ENCODE results near the gene MED16.

Gene MED16, protein sequence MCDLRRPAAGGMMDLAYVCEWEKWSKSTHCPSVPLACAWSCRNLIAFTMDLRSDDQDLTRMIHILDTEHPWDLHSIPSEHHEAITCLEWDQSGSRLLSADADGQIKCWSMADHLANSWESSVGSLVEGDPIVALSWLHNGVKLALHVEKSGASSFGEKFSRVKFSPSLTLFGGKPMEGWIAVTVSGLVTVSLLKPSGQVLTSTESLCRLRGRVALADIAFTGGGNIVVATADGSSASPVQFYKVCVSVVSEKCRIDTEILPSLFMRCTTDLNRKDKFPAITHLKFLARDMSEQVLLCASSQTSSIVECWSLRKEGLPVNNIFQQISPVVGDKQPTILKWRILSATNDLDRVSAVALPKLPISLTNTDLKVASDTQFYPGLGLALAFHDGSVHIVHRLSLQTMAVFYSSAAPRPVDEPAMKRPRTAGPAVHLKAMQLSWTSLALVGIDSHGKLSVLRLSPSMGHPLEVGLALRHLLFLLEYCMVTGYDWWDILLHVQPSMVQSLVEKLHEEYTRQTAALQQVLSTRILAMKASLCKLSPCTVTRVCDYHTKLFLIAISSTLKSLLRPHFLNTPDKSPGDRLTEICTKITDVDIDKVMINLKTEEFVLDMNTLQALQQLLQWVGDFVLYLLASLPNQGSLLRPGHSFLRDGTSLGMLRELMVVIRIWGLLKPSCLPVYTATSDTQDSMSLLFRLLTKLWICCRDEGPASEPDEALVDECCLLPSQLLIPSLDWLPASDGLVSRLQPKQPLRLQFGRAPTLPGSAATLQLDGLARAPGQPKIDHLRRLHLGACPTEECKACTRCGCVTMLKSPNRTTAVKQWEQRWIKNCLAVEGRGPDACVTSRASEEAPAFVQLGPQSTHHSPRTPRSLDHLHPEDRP

DNA sequence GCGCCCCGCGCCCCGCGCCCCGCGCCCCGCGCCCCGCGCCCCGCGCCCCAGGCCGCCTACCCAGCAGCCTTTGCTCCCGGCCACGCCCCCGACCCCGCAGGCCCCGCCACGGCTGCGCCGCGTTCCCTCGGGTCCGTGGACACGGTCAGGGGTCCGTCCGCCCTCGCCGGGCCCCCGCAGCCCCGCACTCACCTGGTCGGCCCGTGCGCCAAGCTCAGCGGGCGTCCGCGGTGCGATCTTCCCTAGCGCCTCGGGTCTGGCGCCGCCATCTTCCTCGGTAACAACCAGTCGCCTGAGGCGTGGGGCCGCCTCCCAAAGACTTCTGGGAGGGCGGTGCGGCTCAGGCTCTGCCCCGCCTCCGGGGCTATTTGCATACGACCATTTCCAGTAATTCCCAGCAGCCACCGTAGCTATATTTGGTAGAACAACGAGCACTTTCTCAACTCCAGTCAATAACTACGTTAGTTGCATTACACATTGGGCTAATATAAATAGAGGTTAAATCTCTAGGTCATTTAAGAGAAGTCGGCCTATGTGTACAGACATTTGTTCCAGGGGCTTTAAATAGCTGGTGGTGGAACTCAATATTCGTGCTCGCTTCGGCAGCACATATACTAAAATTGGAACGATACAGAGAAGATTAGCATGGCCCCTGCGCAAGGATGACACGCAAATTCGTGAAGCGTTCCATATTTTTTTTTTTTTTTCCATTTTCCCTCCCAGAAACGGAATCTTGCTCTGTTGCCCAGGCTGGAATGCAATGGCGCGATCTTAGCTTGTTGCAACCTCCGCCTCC is at the start of gene MED16, which contains the start of gene RNU6-9:
Gene MED16 (minus strand): TSS at position 294 of the 796 bp plus-strand sequence. CDS start 2,056 bp downstream, outside the sequence.
Gene RNU6-9 (plus strand): TSS at position 591 of the 796 bp plus-strand sequence.
- peak; percentile 80 to 85 for DNase-seq

DNA sequence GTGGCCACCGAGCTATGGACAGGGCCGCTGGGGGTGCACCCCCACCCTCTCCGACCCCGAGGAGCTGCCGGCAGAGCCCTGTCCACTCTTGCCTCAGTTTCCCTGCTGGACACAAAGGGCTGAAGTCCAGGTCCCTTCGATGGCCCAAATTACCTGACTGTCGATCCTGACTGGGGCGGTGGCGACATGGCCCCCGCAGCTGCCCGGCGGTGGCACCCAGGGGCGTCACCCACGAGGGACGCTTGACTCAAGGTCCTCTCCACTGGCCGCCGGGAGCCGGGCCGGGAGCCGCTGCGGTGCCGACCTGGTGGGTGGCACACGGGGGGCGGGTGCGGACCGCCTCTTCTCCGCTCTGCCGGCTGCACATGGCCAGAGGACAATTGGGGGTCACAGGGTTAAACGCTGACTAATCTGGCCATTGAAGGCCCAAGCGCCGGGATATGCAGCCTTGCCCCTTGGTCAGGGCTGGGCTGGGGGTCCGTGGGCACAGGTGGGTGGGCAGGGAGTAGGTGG is 49.2 kb upstream of the MED16 start:
- DNase-seq, result no peak

DNA sequence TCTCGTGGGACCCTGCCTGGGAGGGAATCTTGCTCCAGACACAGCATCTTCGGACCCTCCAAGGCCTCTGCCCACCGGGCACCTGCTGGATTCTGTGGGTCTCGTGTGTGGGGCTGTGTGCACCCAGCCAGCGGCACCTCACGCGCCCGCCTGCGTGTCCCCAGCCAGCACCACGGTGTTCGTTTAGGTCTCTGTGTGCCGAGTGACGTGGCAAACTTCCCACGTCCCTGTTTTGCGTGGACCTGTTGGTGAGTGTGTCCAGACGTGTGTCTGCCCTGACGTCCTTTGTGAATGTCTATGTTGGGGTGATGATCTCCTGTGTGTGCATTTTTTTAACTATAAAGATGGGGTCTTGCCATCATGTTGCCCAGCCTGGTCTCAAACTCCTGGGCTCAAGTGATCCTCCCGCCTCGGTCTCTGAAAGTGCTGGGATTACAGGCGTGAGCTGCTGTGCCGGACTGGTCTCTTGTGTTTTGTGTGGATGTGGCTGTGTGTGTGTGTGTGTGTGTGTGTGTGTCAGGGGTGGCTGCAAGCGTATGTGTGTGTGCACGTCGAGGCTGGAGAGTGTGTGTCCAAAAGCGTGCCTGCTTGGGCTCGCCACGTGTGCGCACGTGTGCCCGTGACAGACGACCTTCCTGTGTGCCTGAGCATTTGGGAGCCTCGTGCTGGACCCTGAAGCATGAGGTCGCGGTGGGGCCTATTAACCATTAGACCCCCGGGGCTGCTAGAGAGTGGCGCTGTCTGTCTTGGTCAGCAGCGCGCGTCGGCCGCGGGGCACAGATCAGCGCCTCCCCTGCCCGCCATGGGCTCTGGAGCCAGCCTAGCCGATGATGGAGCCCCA is 48.5 kb upstream of the MED16 start:
- DNase-seq, result no peak

DNA sequence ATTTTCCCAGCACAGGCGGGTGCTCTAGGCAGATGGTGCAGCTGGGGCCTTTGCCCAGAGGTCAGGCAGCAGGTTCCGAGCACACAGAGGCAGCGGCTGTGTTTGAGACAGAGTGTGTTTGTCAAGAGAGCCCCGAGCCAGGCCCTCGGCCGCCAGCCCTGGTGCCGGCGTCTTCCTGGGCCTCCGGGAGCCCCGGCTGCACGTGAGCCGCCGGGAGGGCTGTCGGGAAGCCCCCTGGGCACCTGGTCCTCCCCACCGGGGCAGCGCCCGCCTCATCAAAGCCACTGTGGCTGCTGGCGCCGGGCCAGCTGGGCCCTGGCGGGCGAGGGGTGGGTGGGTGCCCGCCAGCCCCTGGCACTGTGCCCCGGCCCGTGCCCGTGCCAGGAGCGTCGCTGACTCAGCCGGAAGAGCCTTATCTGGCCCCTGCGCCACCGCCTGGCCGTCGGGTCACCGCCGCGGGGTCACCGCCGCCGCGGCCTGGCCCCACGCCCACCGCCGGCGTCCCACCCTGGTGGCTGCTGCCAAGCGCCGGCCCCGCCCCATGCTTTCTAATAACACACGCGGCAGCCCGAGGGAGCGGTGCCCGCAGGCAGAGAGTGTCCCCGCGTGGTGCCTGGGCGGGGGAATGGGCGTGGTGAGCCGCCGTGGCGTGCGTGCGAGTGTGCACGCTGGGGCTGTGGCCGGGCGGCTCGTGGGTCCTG is 47.8 kb upstream of the MED16 start:
- DNase-seq, result peak; percentile 41 to 53

DNA sequence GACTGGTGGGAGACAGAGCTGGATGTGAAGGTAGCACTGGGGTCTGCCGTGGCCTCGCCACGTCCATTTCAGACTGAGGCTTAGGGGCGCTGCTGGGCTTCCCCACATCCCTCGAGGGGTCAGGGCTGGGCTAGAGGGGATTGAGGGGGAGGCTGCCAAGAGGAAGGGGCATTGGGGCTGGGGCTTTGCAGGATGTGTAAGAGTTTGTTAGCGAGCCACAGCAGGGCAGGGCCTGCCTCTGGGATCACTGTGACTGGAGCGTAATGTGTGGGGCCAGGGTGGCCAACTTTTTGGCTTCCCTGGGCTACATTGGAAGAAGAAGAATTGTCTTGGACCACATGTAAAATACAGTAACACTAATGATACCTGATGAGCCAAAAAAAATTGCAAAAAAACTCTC is 46.9 kb upstream of the MED16 start:
- no peak for DNase-seq

DNA sequence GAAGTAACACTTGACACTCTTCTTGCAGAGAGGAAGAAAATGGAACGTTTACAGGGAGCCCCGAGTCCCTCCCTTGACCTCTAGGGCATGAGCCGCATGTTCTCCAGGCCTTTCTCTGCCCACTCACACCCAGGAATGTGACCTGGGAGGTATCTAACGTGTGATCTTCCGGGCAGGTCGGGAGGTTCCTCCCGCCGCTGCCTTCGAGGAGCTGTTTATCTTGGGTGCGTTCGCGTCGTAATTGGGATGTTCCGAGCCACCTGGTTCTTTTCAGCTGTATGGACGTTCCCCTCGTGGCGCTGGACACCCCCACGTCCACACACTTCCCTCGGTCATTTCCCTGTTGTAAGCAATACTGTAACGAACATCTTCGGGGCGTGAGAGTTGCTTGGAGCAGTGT is 46.5 kb upstream of the MED16 start:
- no peak for DNase-seq

DNA sequence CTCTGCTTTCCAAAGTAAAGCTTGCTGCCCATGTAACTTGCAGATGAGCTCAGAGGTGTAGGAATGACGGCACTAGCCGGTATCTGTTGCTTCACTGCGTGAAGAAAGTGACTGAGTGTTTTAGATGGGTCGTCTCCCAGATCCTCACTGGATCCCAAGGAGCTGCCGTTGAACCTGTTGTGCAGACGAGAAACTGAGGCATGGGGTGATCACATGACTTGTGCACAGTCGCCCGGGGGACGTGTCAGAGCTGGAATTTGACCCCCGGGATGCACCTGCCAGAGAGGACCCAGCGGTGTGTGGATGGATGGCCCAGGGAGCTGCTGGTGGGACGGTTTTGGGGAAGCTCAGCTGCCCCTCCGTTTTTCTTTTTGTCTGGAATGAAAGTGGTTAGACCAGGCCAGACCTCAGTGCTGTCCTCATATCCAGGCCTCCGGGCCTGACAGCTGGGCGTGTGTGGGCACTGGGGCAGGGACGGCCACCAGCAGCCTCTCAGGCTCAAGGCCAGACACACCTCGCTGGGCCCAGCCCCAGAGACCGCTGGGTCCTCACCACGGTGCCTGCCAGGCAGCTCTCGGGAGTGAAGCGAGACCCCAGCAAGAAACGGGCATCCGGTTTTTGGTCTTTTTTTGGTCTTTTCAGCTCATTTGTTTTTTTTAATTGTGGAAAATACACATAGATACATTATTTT is 45.4 kb upstream of the MED16 start:
- no peak for DNase-seq

DNA sequence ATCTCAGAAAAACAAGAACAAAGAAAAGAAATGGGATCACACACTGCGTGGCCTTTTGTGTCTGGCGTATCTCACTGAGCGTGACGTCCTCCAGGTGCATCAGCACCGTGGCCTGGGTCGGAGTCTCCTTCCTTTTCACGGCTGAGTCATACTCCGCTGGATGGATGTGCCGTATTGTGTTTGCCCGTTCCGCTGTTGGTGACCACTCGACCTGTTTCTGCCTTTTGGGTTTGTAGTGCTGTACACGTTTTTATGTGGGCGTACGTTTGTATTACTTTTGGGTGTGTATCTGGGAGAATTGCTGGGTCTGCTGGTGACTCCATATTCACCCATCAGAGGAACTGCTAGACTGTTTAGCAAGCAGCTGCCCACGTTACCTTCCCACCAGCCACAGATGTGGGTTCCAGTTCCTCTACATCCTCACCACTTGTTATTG is 44.3 kb upstream of the MED16 start:
- DNase-seq, result no peak

DNA sequence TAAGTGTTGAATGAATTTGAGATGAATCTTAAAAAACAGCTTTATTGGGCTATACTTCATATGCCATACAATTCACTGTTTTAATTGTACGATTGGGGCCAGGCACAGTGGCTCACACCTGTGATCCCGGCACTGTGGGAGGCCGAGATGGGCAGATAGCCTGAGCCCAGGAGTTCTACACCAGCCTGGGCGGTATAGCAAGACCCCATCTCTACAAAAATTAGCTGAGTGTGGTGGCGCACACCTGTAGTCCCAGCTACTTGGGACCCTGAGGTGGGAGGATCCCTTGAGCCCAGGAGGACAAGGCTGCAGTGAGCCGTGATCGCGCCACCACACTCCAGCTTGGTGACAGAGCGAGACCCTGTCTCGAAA is 43.2 kb upstream of the MED16 start:
- no peak for DNase-seq

DNA sequence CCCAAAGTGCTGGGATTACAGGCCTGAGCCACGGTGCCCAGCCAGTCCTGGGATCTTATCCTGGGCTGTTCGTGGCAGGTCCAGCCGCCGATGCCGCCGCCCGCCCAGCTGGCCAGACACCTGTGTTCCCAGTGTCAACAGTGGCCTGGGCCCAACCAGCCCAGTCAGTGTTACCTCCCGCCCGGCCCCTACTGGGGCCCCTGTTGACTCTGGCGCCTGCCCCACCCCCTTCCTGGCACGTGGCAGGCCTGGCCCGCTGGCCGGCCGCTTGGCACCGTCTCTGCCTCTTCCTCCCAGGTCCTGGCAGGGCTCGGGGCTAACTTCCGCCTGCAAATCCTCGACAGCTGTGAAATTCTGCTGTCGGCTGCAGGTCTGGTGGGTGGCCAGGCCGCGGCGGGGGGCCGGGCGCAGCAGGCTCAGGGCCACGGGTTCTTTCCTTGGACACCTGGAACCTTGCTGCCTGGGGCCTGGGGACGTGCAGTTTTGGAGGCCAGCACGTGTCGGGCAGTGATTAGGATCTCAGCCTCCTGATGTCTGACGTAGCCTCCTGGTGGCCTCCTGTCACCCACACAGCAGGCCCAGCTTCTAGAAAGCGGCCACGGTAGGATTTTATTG is 42.0 kb upstream of the MED16 start:
- no peak for DNase-seq

DNA sequence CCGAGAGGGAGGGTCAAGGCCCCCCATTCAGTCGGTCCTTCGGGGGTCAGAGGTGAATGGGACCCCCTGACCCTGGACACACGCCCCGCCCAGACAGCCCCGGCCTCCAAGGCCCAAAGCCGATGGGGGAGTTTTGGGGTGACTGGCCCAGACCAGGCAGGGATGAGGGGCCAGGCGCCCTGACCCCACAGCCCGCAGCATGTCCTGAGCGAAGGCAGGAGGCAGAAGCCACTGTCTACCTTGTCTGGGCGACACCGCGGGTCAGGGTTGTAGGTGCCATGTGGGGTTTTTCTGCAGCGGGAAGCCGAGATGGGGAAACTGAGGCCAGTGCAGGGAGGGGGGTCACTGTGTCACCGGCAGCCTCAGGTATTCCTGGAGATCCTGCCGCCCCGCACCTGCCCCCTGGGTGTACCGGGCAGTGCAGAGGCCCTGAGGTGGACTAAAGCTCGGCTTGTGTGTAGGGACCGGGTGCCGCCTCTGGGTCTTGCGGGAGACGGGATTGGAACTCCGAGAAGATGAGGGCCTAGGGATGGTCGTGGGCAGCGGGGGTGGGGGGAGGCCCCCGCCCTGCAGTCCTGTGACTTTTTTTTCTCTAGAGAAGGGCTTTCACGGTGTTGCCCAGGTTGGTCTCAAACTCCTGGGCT is 41.3 kb upstream of the MED16 start:
- DNase-seq, result no peak

DNA sequence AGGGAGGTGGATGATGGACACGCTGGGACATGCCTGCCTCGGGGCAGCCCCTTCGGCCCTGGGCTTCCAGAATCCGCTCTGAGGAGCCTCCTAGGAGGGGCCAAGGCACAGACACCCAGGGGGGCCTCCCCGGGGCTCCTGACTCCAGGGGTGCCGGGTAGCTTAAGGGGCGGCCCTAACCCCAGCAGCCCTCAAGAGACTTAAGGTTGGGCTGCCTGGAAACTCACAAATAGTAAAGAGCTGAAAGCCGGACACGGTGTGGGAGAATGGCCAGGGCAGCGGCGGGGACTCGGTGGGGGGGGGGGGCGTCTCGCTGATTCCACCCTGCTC is 40.5 kb upstream of the MED16 start:
- DNase-seq, result no peak

DNA sequence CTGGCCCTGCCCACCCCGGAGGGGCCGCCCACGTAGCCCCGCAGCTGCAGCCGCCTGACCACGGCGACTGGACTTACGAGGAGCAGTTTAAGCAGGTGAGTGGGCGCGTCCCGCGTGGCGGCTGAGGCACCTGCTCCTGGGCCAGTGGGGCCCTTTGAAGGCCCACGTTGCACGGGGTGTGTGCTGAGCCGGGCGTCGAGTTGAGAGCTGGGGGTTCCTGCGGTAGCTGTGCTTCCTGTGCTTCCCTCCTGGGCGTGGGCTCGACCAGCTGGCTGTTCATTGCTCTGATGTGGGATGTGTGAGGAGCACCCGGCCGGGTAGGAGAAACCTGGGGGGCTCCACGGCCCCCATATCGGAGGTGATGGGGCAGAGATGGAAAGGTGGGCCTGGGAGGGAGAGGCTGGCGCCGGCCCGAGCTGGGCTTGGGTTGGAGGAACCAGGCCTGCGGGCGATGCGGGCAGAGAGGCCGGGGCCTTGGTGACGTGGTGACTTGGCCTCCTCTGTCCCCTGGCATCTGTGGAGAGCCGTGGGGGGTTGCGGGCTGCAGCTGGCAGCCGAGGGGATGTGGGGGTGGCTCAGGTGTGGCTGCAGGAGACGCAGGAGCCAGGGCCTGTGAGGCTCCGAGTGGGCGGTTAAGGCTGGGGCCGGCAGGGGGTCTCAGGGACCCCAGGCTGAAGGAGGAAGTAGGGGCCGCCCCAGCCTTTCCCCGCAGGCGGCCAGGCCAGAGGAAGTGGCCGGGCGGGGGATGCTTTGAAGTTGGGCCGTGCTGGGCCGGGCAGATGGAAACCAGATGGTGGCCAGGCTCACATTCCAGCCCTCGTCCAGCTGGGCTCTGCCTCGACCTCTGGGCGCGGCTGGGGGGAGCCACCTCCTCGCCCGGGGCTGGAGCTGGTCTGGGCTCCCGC is 39.9 kb upstream of the MED16 start:
- DNase-seq, result no peak

DNA sequence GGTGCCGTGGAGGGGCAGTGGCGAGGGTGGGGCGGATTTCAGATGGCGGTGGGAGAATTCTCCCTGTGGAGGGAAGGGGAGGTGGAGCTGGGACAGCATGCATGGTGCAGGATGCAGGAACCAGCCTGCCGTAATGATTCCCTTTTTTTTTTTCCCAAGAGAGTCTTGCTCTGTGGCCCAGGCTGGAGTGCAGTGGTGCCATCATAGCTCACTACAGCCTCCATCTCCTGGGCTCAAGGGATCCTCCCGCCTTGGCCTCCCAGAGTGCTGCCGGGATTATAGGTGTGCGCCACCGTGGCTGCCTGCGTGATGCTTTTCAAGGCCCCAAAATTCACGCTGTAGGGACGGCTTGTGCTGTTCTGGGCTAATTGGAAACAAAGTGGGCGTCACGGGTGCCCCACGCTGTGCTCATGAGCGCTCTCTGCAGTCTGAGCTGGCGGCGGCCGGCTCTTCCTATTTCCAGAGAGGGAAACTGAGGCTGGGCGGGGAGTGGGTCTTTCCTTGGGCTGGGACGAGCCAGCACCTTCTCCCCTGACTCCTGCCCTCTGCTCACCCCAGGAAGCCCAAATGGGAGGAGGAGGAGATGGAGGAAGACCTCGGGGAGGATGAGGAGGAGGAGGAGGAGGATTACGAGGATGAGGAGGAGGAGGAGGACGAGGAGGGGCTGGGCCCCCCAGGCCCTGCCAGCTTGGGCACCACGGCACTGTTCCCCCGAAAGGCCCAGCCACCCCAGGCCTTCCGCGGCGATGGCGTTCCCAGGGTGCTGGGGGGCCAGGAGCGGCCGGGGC is 39.1 kb upstream of the MED16 start:
- no peak for DNase-seq

DNA sequence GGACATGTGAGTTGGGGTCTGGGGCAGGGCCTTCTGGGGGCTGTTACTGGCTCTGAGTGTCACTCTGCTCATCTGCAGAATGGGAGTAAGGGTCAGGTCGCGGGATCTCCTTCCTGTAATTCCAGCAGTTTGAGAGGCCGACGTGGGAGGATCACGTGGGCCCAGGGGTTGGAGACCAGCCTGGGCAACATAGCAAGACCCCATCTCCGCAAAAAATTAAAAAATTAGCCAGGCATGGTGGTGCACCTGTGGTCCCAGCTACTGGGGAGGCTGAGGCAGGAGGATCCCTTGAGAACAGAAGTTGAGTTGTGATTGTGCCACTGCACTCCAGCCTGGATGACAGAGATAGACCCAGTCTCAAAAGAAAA is 36.9 kb upstream of the MED16 start:
- DNase-seq, result no peak

DNA sequence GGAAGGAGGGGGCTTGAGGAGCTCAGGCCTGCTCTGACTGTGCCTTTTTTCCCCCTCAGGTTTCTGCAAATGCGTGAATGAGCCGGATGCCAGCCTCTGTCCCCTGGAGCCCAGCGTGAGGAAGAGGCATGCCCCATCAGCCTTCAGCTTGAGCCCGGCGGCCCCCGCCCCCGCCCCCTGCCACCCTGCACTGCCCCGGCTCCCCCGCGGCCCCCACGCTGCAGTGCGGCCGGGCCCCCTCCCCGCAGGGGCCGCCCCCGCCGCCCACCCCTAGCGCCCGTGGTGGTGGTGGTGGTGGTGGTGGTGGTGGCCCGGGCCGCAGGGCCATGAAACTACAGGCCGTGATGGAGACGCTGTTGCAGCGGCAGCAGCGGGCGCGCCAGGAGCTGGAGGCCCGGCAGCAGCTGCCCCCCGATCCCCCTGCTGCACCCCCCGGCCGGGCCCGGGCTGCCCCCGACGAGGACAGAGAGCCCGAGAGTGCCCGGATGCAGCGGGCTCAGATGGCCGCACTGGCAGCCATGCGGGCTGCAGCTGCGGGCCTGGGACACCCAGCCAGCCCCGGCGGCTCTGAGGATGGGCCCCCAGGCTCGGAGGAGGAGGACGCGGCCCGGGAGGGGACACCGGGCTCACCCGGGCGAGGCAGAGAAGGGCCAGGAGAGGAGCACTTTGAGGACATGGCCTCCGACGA is 36.4 kb upstream of the MED16 start:
- DNase-seq, result no peak

All from stimulated activated CD4-positive, alpha-beta T cell treated with anti-CD3 and anti-CD28 coated beads, Interleukin-2, amount 100 ng/mL, for 48 hours (primary cell).